Mesendoderm (in vitro differentiated cells): ENCODE measurements around the gene CFAP157.
A peak's percentile ranks its signal among the peaks of the same experiment; 100 is the strongest.

Source experiments
- DNase-seq: peaks from one replicate; pipeline ENCODE4 v3.0.0; 2013
- H2AK5ac ChIP-seq: 2 replicates; pipeline ENCODE4 v1.6.1; 2013; ENCODE audit warnings: low read length, inconsistent platforms
- H2BK120ac ChIP-seq: 2 replicates; pipeline ENCODE4 v1.6.1; 2013; ENCODE audit warnings: low read depth, mild to moderate bottlenecking, low read length, moderate library complexity, mixed read lengths
- H2BK15ac ChIP-seq: replicated peaks from 2 replicates; pipeline ENCODE4 v1.6.1; 2013; ENCODE audit warnings: low read depth, mild to moderate bottlenecking, moderate library complexity
- H2BK5ac ChIP-seq: 2 replicates; pipeline ENCODE4 v1.6.1; 2013; ENCODE audit warnings: low read length, inconsistent platforms
- H3K18ac ChIP-seq: 2 replicates; pipeline ENCODE4 v1.6.1; 2013; ENCODE audit warnings: mild to moderate bottlenecking, low read length, mixed read lengths
- H3K23ac ChIP-seq: one replicate; pipeline ENCODE4 v1.6.1; 2013; ENCODE audit warnings: low read length
- H3K27ac ChIP-seq: 2 replicates; pipeline ENCODE4 v1.5.1; 2013; ENCODE audit warnings: low read depth, mild to moderate bottlenecking, inconsistent platforms, low read length, moderate library complexity
- H3K27me3 ChIP-seq: 2 replicates; pipeline ENCODE4 v1.6.1; 2013; ENCODE audit warnings: low read length, control low read depth, mild to moderate bottlenecking, inconsistent platforms; ENCODE audit not compliant: insufficient read depth, poor library complexity
- H3K36me3 ChIP-seq: 2 replicates; pipeline ENCODE4 v1.6.1; 2013; ENCODE audit warnings: low read length, inconsistent platforms; ENCODE audit not compliant: control insufficient read depth, insufficient read depth
- H3K4ac ChIP-seq: one replicate; pipeline ENCODE4 v1.6.1; 2013; ENCODE audit warnings: low read depth, mild to moderate bottlenecking, low read length, moderate library complexity
- H3K4me1 ChIP-seq: 2 replicates; pipeline ENCODE4 v1.6.1; 2013; ENCODE audit warnings: low read depth, low read length, inconsistent platforms; ENCODE audit not compliant: control insufficient read depth
- H3K4me2 ChIP-seq: 2 replicates; pipeline ENCODE4 v1.6.1; 2013; ENCODE audit warnings: low read length
- H3K4me3 ChIP-seq: 2 replicates; pipeline ENCODE4 v1.5.1; 2013; ENCODE audit warnings: mild to moderate bottlenecking, low read length
- H3K56ac ChIP-seq: one replicate; pipeline ENCODE4 v1.6.1; 2013; ENCODE audit warnings: low read length
- H3K79me1 ChIP-seq: 2 replicates; pipeline ENCODE4 v1.6.1; 2013; ENCODE audit warnings: low read length, inconsistent platforms
- H3K79me2 ChIP-seq: 2 replicates; pipeline ENCODE4 v1.6.1; 2013; ENCODE audit warnings: mild to moderate bottlenecking, low read length; ENCODE audit not compliant: control insufficient read depth, insufficient read depth
- H3K9ac ChIP-seq: 2 replicates; pipeline ENCODE4 v1.6.1; 2013; ENCODE audit warnings: low read length, inconsistent platforms
- H4K5ac ChIP-seq: one replicate; pipeline ENCODE4 v1.6.1; 2013; ENCODE audit warnings: low read length
- H4K8ac ChIP-seq: one replicate; pipeline ENCODE4 v1.6.1; 2013; ENCODE audit warnings: low read depth, mild to moderate bottlenecking, control low read depth, low read length, moderate library complexity
- WGBS: extraction: QIAGEN DNeasy Blood & Tissue Kit; methylation state at CpG from one replicate; pipeline ENCODE4 v1.1.7; 2013; ENCODE audit warnings: low lambda C conversion rate, missing lambda C conversion rate; ENCODE audit not compliant: insufficient coverage; ENCODE audit errors: extremely low coverage; 5-methylcytosine and 5-hydroxymethylcytosine counted together

Gene CFAP157

GRCh38 chr9:127712867-127713266, 6.1 kb downstream of the CFAP157 start:
- H4K5ac ChIP-seq, result no peak overlapping the region
- no peaks in the 10 kb centered on the region for H3K79me2 ChIP-seq
- H3K9ac ChIP-seq, result no peak overlapping the region
- no peak overlapping the region for H3K27ac ChIP-seq
- no peaks in the 10 kb centered on the region for H3K4me1 ChIP-seq
- H4K8ac ChIP-seq, result no peak overlapping the region
- H3K23ac ChIP-seq, result no peak overlapping the region
- H2BK5ac ChIP-seq, result no peak overlapping the region
- H2BK15ac ChIP-seq, result no peak overlapping the region
- no peak for DNase-seq
- no peak overlapping the region for H3K4me2 ChIP-seq
- H3K18ac ChIP-seq, result no peak overlapping the region
- no peaks in the 10 kb centered on the region for H3K36me3 ChIP-seq
- H2BK120ac ChIP-seq, result no peak overlapping the region
- no peak overlapping the region for H3K4ac ChIP-seq
- no peaks in the 10 kb centered on the region for H3K27me3 ChIP-seq
- H3K56ac ChIP-seq, result no peak overlapping the region
- H2AK5ac ChIP-seq, result no peak overlapping the region
- no peak overlapping the region for H3K4me3 ChIP-seq
- no CpG with 5 or more reads among the region's 10 CpGs for WGBS
- H3K79me1 ChIP-seq, result no peaks in the 10 kb centered on the region

- H4K5ac ChIP-seq, result no peak overlapping the region
- no peak overlapping the region for H3K9ac ChIP-seq
- no peak overlapping the region for H3K56ac ChIP-seq
- no peak overlapping the region for H2BK15ac ChIP-seq
- no peaks in the 10 kb centered on the region for H3K4me1 ChIP-seq
- H3K4me3 ChIP-seq, result no peak overlapping the region
- no peak overlapping the region for H3K4ac ChIP-seq
- no peaks in the 10 kb centered on the region for H3K79me2 ChIP-seq
- no peak overlapping the region for H3K23ac ChIP-seq
- no peak overlapping the region for H2AK5ac ChIP-seq
- no peak overlapping the region for H2BK5ac ChIP-seq
- H3K18ac ChIP-seq, result no peak overlapping the region
- no CpG with 5 or more reads among the region's 19 CpGs for WGBS
- H2BK120ac ChIP-seq, result no peak overlapping the region
- H3K4me2 ChIP-seq, result no peak overlapping the region
- H3K36me3 ChIP-seq, result no peaks in the 10 kb centered on the region
- H4K8ac ChIP-seq, result no peak overlapping the region
- H3K27me3 ChIP-seq, result no peaks in the 10 kb centered on the region
- no peak for DNase-seq
- no peaks in the 10 kb centered on the region for H3K79me1 ChIP-seq
- H3K27ac ChIP-seq, result no peak overlapping the region
Observed at GRCh38 chr9:127714020-127714750, 7.4 kb downstream of the CFAP157 start.

- Histone ChIP-seq H3K4me3 (peak overlapping the region; percentile 79), H3K4ac (no peak overlapping the region), H3K79me2 (no peaks in the 10 kb centered on the region), H4K8ac (no peak overlapping the region), H3K79me1 (no peaks in the 10 kb centered on the region), H3K4me2 (peak overlapping the region; percentile 91), H3K9ac (peak overlapping the region; percentile 78), H2BK15ac (no peak overlapping the region), H3K4me1 (no peaks in the 10 kb centered on the region), H3K27ac (no peak overlapping the region), H3K56ac (peak overlapping the region; percentile 85), H3K36me3 (no peaks in the 10 kb centered on the region), H3K23ac (no peak overlapping the region), H2BK5ac (no peak overlapping the region), H3K27me3 (no peaks in the 10 kb centered on the region), H2BK120ac (no peak overlapping the region), H4K5ac (no peak overlapping the region), H3K18ac (no peak overlapping the region), H2AK5ac (no peak overlapping the region)
- DNase-seq, result no peak
- WGBS, result no CpG with 5 or more reads among the region's 44 CpGs
Observed at GRCh38 chr9:127714951-127715469, 8.2 kb downstream of the CFAP157 start.

DNA sequence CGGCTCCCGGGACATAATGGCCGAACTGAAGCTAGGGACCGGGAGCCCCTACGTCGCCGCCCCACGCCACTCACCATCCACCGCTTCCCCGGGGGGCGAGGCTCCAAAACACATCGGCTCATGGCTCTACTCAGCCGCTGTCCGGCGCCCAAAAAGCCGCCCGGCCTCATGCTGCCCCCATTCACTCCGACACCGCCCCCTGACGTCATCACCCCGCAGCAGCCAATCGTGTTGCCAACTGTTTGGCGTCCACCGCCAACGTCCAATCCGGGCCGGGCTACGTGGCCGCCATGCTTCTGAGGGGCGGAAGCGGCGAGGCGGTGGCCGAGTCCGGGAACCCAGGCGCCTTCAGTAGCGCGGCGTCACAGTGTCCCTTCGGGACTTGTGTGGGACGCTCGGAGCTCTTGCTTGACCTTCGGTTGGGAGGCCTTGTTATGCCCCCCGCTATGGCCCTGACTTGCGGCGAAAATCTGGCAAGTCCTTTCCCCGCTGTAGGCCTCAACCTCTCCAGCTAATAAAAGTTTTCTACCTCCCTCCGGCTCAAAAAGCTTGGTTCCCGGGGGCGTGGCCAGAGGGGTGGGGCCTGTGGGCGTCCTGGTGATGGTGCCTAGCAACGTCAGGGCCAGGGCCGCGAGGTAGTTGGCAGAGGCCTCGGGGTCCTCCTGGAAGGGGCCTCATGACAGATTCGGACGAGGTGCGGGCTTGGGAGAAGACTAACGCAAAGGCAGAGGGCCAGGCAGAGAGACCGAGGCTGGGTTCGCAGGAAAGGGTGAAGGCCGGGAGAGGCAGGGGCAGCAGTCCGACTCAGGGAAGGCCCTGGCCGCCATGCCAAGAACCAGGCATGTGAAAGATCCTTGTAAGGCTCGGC, 8.9 kb downstream of the CFAP157 start, which contains the start of the genes PTRH1 and TTC16:
Gene PTRH1 (minus strand): TSS at position 194 of the 868 bp plus-strand sequence. CDS start 24 bp downstream, at position 170.
Gene TTC16 (plus strand): TSS at position 610 of the 868 bp plus-strand sequence. CDS start 67 bp downstream, at position 677.
- Histone ChIP-seq H3K27me3 (no peaks in the 10 kb centered on the region), H3K4me2 (peak within 1 kb of the TSS; percentile 91), H3K4ac (no peak within 1 kb of the TSS), H3K4me1 (no peaks in the 10 kb centered on the region), H3K79me2 (no peaks in the 10 kb centered on the region), H3K56ac (peak within 1 kb of the TSS; percentile 85), H4K8ac (no peak within 1 kb of the TSS), H2BK5ac (no peak within 1 kb of the TSS), H3K4me3 (peak within 1 kb of the TSS; percentile 79), H2BK15ac (no peak within 1 kb of the TSS), H2BK120ac (no peak within 1 kb of the TSS), H3K18ac (no peak within 1 kb of the TSS), H4K5ac (no peak within 1 kb of the TSS), H3K79me1 (no peaks in the 10 kb centered on the region), H3K23ac (no peak within 1 kb of the TSS), H3K27ac (no peak within 1 kb of the TSS), H3K36me3 (no peaks in the 10 kb centered on the region), H2AK5ac (no peak within 1 kb of the TSS), H3K9ac (peak within 1 kb of the TSS; percentile 78)
- peak; percentile 98 for DNase-seq
- WGBS, result no CpG with 5 or more reads among the region's 65 CpGs

DNA sequence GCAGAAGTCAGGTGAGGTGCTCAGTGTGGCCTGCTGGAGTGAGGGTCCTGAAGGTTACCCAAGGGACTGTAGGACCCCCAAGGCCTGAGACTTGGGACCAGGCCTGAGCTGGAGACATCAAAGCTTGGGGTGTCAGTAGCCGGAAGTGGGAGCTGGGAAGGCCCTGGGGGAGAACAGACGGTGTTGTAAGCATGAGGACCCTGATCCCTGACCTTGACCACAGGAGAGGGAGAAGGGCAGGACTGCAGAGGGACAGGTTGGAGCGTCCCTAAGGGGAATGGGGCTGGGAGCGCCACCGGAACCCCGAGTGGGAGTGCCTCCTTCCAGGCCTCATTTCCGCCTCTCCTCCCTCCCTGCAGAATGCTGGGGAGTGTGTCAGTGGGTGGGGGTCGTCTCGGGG, 9.6 kb downstream of the CFAP157 start:
- Histone ChIP-seq H3K23ac (no peak overlapping the region), H3K27ac (no peak overlapping the region), H3K79me1 (no peaks in the 10 kb centered on the region), H2BK5ac (no peak overlapping the region), H3K4me3 (no peak overlapping the region), H4K8ac (no peak overlapping the region), H3K27me3 (no peaks in the 10 kb centered on the region), H3K4ac (no peak overlapping the region), H2BK120ac (no peak overlapping the region), H3K4me1 (no peaks in the 10 kb centered on the region), H2AK5ac (no peak overlapping the region), H3K56ac (no peak overlapping the region), H3K36me3 (no peaks in the 10 kb centered on the region), H3K79me2 (no peaks in the 10 kb centered on the region), H4K5ac (no peak overlapping the region), H3K9ac (no peak overlapping the region), H2BK15ac (no peak overlapping the region), H3K18ac (no peak overlapping the region), H3K4me2 (no peak overlapping the region)
- no peak for DNase-seq
- no CpG with 5 or more reads among the region's 9 CpGs for WGBS
